ENCODE results near the gene KLHL30. TPM values are rescaled to one million over a fixed set of nuclear protein-coding genes. Genes with fewer than 3 reads are reported as not detected.
"Not testable (repeated sequence)": the region's sequence is repeated elsewhere in the genome, so short reads cannot be mapped to it uniquely, and the experiment has no call there.

Gene KLHL30
- polyA plus RNA-seq, 1 donor, result 0.40 TPM

GRCh38 chr2:238161291-238162051, 23.0 kb downstream of the KLHL30 start:
- no peak for DNase-seq

GRCh38 chr2:238162251-238162845, 23.9 kb downstream of the KLHL30 start:
- DNase-seq, result no peak

GRCh38 chr2:238162846-238163441, 24.5 kb downstream of the KLHL30 start:
- no peak for DNase-seq

GRCh38 chr2:238163481-238164198, 25.2 kb downstream of the KLHL30 start:
- DNase-seq, result no peak

GRCh38 chr2:238164906-238165287, 26.4 kb downstream of the KLHL30 start:
- no peak for DNase-seq

- DNase-seq, result no peak
Measured at GRCh38 chr2:238165288-238165921, 26.9 kb downstream of the KLHL30 start.

- DNase-seq, result no peak
Measured at GRCh38 chr2:238166391-238167343, 28.2 kb downstream of the KLHL30 start.

GRCh38 chr2:238167344-238167715, 28.9 kb downstream of the KLHL30 start:
- DNase-seq, result no peak

- no peak for DNase-seq
Measured at GRCh38 chr2:238167761-238168160, 29.3 kb downstream of the KLHL30 start.

- no peak for DNase-seq
Measured at GRCh38 chr2:238168196-238169047, 30.0 kb downstream of the KLHL30 start.

GRCh38 chr2:238169048-238169707, 30.7 kb downstream of the KLHL30 start:
- DNase-seq, result no peak

- DNase-seq, result no peak
Measured at GRCh38 chr2:238169708-238170251, 31.3 kb downstream of the KLHL30 start.

GRCh38 chr2:238170386-238171071, 32.1 kb downstream of the KLHL30 start:
- DNase-seq, result no peak

- DNase-seq, result not testable (repeated sequence)
Measured at GRCh38 chr2:238171072-238171431, 32.6 kb downstream of the KLHL30 start.

- DNase-seq, result no peak
Measured at GRCh38 chr2:238171575-238172187, 33.2 kb downstream of the KLHL30 start.

- DNase-seq, result no peak
Measured at GRCh38 chr2:238172439-238172838, 34.0 kb downstream of the KLHL30 start.

GRCh38 chr2:238173692-238174091, 35.2 kb downstream of the KLHL30 start:
- no peak for DNase-seq

GRCh38 chr2:238174291-238174690, 35.8 kb downstream of the KLHL30 start:
- DNase-seq, result no peak

Data from left kidney (tissue), 2 donors.